Measurements from ENCODE around the gene TANGO6. TPM values are rescaled to one million over a fixed set of nuclear protein-coding genes. Genes with fewer than 3 reads are reported as not detected.

TANGO6 gene
- polyA plus RNA-seq, 2 of the 4 experiments (the other 2 are of a cell fraction), result 8.1 to 19.5 TPM

GRCh38 chr16:68931196-68931595 is 87.9 kb downstream of the TANGO6 start:
- DNase-seq (ENCODE audit: low read depth in 1 of 2, low spot score in 1 of 2), result no peak
- WGBS (ENCODE audit: missing lambda C conversion rate), result 90% methylated on average over 3 of the region's 3 CpGs

GRCh38 chr16:68934402-68934801 is 91.1 kb downstream of the TANGO6 start:
- no peaks in the 10 kb centered on the region for H3K9me3 ChIP-seq
- H3K4me2 ChIP-seq, result no peak overlapping the region
- no peak overlapping the region for H3K27ac ChIP-seq
- DNase-seq (ENCODE audit: low read depth in 1 of 2, low spot score in 1 of 2) (no peak), ATAC-seq (no peak), FAIRE-seq (no peak)
- POLR2A ChIA-PET, result no interaction called here
- WGBS (ENCODE audit: missing lambda C conversion rate), result 94% methylated on average over 3 of the region's 3 CpGs
- CTCF ChIA-PET, result interaction anchor here (0.5 to 2.3 kb wide), 7 partner anchors 17 to 344 kb away, joined by 3 to 7 read pairs (median 4); no protein-coding TSS in a partner anchor
- H3K4me3 ChIP-seq, result no peak overlapping the region
- TF ChIP-seq CHD4 (IDR thresholded peaks at IDR 0.05; ENCODE audit: borderline replicate concordance) (no peak), JUN (IDR thresholded peaks at IDR 0.05) (no peak), EHMT2 (IDR thresholded peaks at IDR 0.05; ENCODE audit: low read depth) (no peak), HOXB5 (CRISPR knock-in tag; IDR thresholded peaks at IDR 0.05) (no peak), NPAS2 (CRISPR knock-in tag; IDR thresholded peaks at IDR 0.05; ENCODE audit: borderline replicate concordance) (no peak)
- H3K4me1 ChIP-seq, result peaks cover 17% of the 10 kb centered on the region

More at GRCh38 chr16:68931196-68931595, 87.9 kb downstream of the TANGO6 start:
- CTCF ChIA-PET, result interaction anchor here (0.6 kb wide), 1 partner anchor 160 kb away, joined by 3 read pairs; no protein-coding TSS in a partner anchor
- no peak overlapping the region for H3K4me2 ChIP-seq
- no peak for TF ChIP-seq TP53 (CRISPR knock-in tag; IDR thresholded peaks at IDR 0.05)
- no peak for TF ChIP-seq SMC3 (IDR thresholded peaks at IDR 0.05)
- no peak for TF ChIP-seq GATA3 (IDR thresholded peaks at IDR 0.05; ENCODE audit: borderline replicate concordance)
- H3K27ac ChIP-seq, result no peak overlapping the region
- ATAC-seq (no peak), FAIRE-seq (no peak)
- POLR2A ChIA-PET, result no interaction called here
- H3K9me3 ChIP-seq, result no peaks in the 10 kb centered on the region
- H3K4me3 ChIP-seq, result no peak overlapping the region
- H3K4me1 ChIP-seq, result peaks cover 11% of the 10 kb centered on the region

GRCh38 chr16:68935008-68935407 is 91.7 kb downstream of the TANGO6 start:
- Histone ChIP-seq H3K27ac (no peak overlapping the region), H3K4me1 (peaks cover 16% of the 10 kb centered on the region), H3K9me3 (no peaks in the 10 kb centered on the region), H3K4me3 (no peak overlapping the region), H3K4me2 (no peak overlapping the region)
- no peak for TF ChIP-seq CEBPB (IDR thresholded peaks at IDR 0.05)
- TF ChIP-seq HOXA7 (CRISPR knock-in tag; IDR thresholded peaks at IDR 0.05), result no peak
- TF ChIP-seq TP53 (CRISPR knock-in tag; IDR thresholded peaks at IDR 0.05), result no peak
- no peak for TF ChIP-seq JUN (IDR thresholded peaks at IDR 0.05)
- ATAC-seq (no peak), DNase-seq (ENCODE audit: low read depth in 1 of 2, low spot score in 1 of 2) (no peak), FAIRE-seq (no peak)
- ChIA-PET POLR2A (no interaction called here), CTCF (interaction anchor here (0.5 to 2.3 kb wide), 6 partner anchors 17 to 345 kb away, joined by 3 to 7 read pairs (median 3); no protein-coding TSS in a partner anchor)

- peaks cover 7% of the 10 kb centered on the region; the same call in 1 of the 3 replicates for H3K4me1 ChIP-seq
- ATAC-seq (no peak), DNase-seq (ENCODE audit: low read depth in 1 of 2, low spot score in 1 of 2) (no peak), FAIRE-seq (no peak)
- WGBS (ENCODE audit: missing lambda C conversion rate), result 90% methylated on average over 2 of the region's 2 CpGs
- TF ChIP-seq CHD2 (IDR thresholded peaks at IDR 0.05; ENCODE audit: low read length, partially characterized antibody), result no peak
- no peak for TF ChIP-seq FOXS1 (CRISPR knock-in tag; IDR thresholded peaks at IDR 0.05)
- no peak for TF ChIP-seq TP53 (CRISPR knock-in tag; IDR thresholded peaks at IDR 0.05)
- no peak for TF ChIP-seq RNF2 (IDR thresholded peaks at IDR 0.05; ENCODE audit: borderline replicate concordance, low read depth)
- no peak for TF ChIP-seq HOXA7 (CRISPR knock-in tag; IDR thresholded peaks at IDR 0.05)
- TF ChIP-seq REST (IDR thresholded peaks at IDR 0.05), result no peak
- no peak for TF ChIP-seq ELK1 (IDR thresholded peaks at IDR 0.05; ENCODE audit: low read depth, low read length)
- no peak for TF ChIP-seq RAD21 (conservative IDR thresholded peaks at IDR 0.05 in 1 of 2, IDR thresholded peaks at IDR 0.05 in 1 of 2)
- no peak for TF ChIP-seq ZC3H11A (IDR thresholded peaks at IDR 0.05)
- TF ChIP-seq PHF8 (IDR thresholded peaks at IDR 0.05; ENCODE audit: borderline replicate concordance, low read depth), result no peak
- no peak for TF ChIP-seq BHLHE40 (IDR thresholded peaks at IDR 0.05; ENCODE audit: low read depth, low read length)
- TF ChIP-seq HEYL (CRISPR knock-in tag; IDR thresholded peaks at IDR 0.05), result no peak
- no peak for TF ChIP-seq HDAC2 (IDR thresholded peaks at IDR 0.05)
- TF ChIP-seq NFE2L2 (conservative IDR thresholded peaks at IDR 0.05; ENCODE audit: low read length), result no peak
- TF ChIP-seq KDM5A (IDR thresholded peaks at IDR 0.05), result no peak
- ChIA-PET CTCF (interaction anchor here (0.6 kb wide), 1 partner anchor 45 kb away, joined by 3 read pairs; no protein-coding TSS in a partner anchor), POLR2A (no interaction called here)
- no peak overlapping the region for H3K4me2 ChIP-seq
- H3K9me3 ChIP-seq, result no peaks in the 10 kb centered on the region
- peak overlapping the region; percentile 23 to 68; a peak in 3 of 6 replicates for H3K27ac ChIP-seq
- no peak overlapping the region for H3K4me3 ChIP-seq
These were observed 93.7 kb downstream of the TANGO6 start for GRCh38 chr16:68936736-68937631.
